SK-N-SH (cell line): ENCODE measurements around the gene C1GALT1. TPM values are rescaled to one million over a fixed set of nuclear protein-coding genes. Genes with fewer than 3 reads are reported as not detected.

ENCODE experiments used
- CTCF ChIA-PET: fragments of 300-600, 350-600 bp; formaldehyde crosslinking; extraction: SDS; loops from one replicate; lab custom pipeline; 2021; lab: Yijun Ruan, JAX
- POLR2A ChIA-PET: fragments of 350-600 bp; sonication (Branson Sonifier 250); formaldehyde crosslinking; extraction: SDS; loops from one replicate; lab custom pipeline; 2020; ENCODE audit warnings: antibody characterized with exemption, inconsistent platforms; lab: Yijun Ruan, JAX
- DNase-seq: peaks from one replicate; pipeline ENCODE4 v3.0.0; 2012
- H2AFZ ChIP-seq: fragments of 200-600 bp; sonication (generic); 2 replicates; pipeline ENCODE4 v1.8.1; 2016; ENCODE audit warnings: antibody characterized with exemption, mild to moderate bottlenecking, low read depth
- H3F3A ChIP-seq: fragments of 200-600 bp; sonication (generic); replicated peaks from 2 replicates; pipeline ENCODE3; 2016; ENCODE audit warnings: antibody characterized with exemption, mild to moderate bottlenecking; ENCODE audit not compliant: insufficient read depth
- H3K27ac ChIP-seq, 2 experiments: fragments of 200-500 bp in 1 of 2; fragments of 200-600 bp in 1 of 2; sonication (Bioruptor generic) in 1 of 2; sonication (generic), shearing (Covaris generic) in 1 of 2; 2 replicates each; pipeline versions ENCODE4 v1.5.1 to v1.6.1; 2014 to 2016; ENCODE audit warnings: low read depth in 2 of 2, inconsistent platforms in 1 of 2, low read length in 1 of 2, mild to moderate bottlenecking in 1 of 2, mixed read lengths in 1 of 2
- H3K27me3 ChIP-seq: fragments of 200-600 bp; sonication (generic), shearing (Covaris generic); 2 replicates; pipeline ENCODE4 v1.6.1; 2016; ENCODE audit warnings: mixed run types; ENCODE audit not compliant: insufficient read depth
- H3K36me3 ChIP-seq, 2 experiments: fragments of 200-500 bp in 1 of 2; fragments of 200-600 bp in 1 of 2; sonication (Bioruptor generic) in 1 of 2; sonication (generic) in 1 of 2; replicated peaks in 1 of 2; 2 replicates each; pipeline versions ENCODE3 to v1.5.1; 2014 to 2016; ENCODE audit warnings: low read length in 1 of 2, mild to moderate bottlenecking in 1 of 2; ENCODE audit not compliant: insufficient read depth in 2 of 2, control insufficient read depth in 1 of 2
- H3K4me1 ChIP-seq, 2 experiments: fragments of 200-500 bp in 1 of 2; fragments of 200-600 bp in 1 of 2; sonication (Bioruptor generic) in 1 of 2; sonication (generic), shearing (Covaris generic) in 1 of 2; 2 replicates each; pipeline versions ENCODE4 v1.5.1 to v1.6.1; 2014 to 2016; ENCODE audit warnings: low read depth in 1 of 2, low read length in 1 of 2, mixed run types in 1 of 2; ENCODE audit not compliant: insufficient read depth in 2 of 2, control insufficient read depth in 1 of 2
- H3K4me2 ChIP-seq: fragments of 200-600 bp; sonication (generic), shearing (Covaris generic); 2 replicates; pipeline ENCODE4 v1.6.1; 2017; ENCODE audit warnings: mixed run types
- H3K4me3 ChIP-seq, 2 experiments: fragments of 200-500 bp in 1 of 2; fragments of 200-600 bp in 1 of 2; sonication (Bioruptor generic) in 1 of 2; sonication (generic), shearing (Covaris generic) in 1 of 2; 2 replicates each; pipeline versions ENCODE4 v1.5.1 to v1.8.1; 2014 to 2016; ENCODE audit warnings: low read depth in 2 of 2, inconsistent platforms in 1 of 2, low read length in 1 of 2, mild to moderate bottlenecking in 1 of 2, mixed read lengths in 1 of 2, moderate library complexity in 1 of 2
- H3K79me2 ChIP-seq: fragments of 200-600 bp; sonication (generic); 2 replicates; pipeline ENCODE4 v1.8.1; 2017; ENCODE audit warnings: mild to moderate bottlenecking; ENCODE audit not compliant: insufficient read depth
- H3K9ac ChIP-seq: fragments of 200-600 bp; sonication (generic); 2 replicates; pipeline ENCODE4 v1.6.1; 2017; ENCODE audit warnings: mixed run types
- H3K9me2 ChIP-seq: fragments of 200-600 bp; sonication (generic); 2 replicates; pipeline ENCODE4 v1.6.1; 2017; ENCODE audit warnings: mixed run types
- H3K9me3 ChIP-seq: fragments of 200-600 bp; sonication (generic); 2 replicates; pipeline ENCODE4 v1.6.1; 2017; ENCODE audit warnings: mixed run types, mild to moderate bottlenecking, moderate library complexity
- H4K20me1 ChIP-seq: fragments of 200-600 bp; sonication (generic); 2 replicates; pipeline ENCODE4 v1.6.1; 2017; ENCODE audit warnings: mild to moderate bottlenecking, mixed run types; ENCODE audit not compliant: insufficient read depth
- ELF1 ChIP-seq: IDR thresholded peaks from 2 replicates; pipeline ENCODE4 v1.4.0; 2012
- EZH2phosphoT487 ChIP-seq: fragments of 200-600 bp; sonication (generic); IDR thresholded peaks from 2 replicates; pipeline ENCODE4 v1.6.1; 2017; ENCODE audit warnings: low read depth, mixed run types, mild to moderate bottlenecking, antibody characterized with exemption, moderate library complexity, borderline replicate concordance
- FOSL2 ChIP-seq: IDR thresholded peaks from 2 replicates; pipeline ENCODE4 v1.4.0; 2012; ENCODE audit warnings: low read depth, mild to moderate bottlenecking, moderate library complexity, borderline replicate concordance
- GABPA ChIP-seq: IDR thresholded peaks from 2 replicates; pipeline ENCODE4 v1.4.0; 2012; ENCODE audit warnings: low read depth, mild to moderate bottlenecking
- JUND ChIP-seq: IDR thresholded peaks from 2 replicates; pipeline ENCODE4 v1.4.0; 2012
- MXI1 ChIP-seq: IDR thresholded peaks from 2 replicates; pipeline ENCODE4 v1.6.1; 2012; ENCODE audit warnings: mild to moderate bottlenecking, low read depth, low read length, improper control_type of control experiment
- NRF1 ChIP-seq: IDR thresholded peaks from 2 replicates; pipeline ENCODE4 v1.6.1; 2012; ENCODE audit warnings: low read depth, mild to moderate bottlenecking, low read length
- POLR2AphosphoS5 ChIP-seq: IDR thresholded peaks from 2 replicates; pipeline ENCODE4 v1.6.1; 2012; ENCODE audit warnings: low read depth, low read length
- RAD21 ChIP-seq: IDR thresholded peaks from 2 replicates; pipeline ENCODE4 v1.6.1; 2012; ENCODE audit warnings: mild to moderate bottlenecking, low read length
- RCOR1 ChIP-seq: fragments of 150-350 bp; IDR thresholded peaks from 2 replicates; pipeline ENCODE4 v1.6.1; 2017; ENCODE audit warnings: antibody characterized with exemption, low read length
- RXRA ChIP-seq: IDR thresholded peaks from 2 replicates; pipeline ENCODE4 v1.4.0; 2012; ENCODE audit warnings: low read depth, mild to moderate bottlenecking, borderline replicate concordance
- SMC3 ChIP-seq: IDR thresholded peaks from 2 replicates; pipeline ENCODE4 v1.6.1; 2012; ENCODE audit warnings: low read depth, low read length, improper control_type of control experiment
- TCF12 ChIP-seq: IDR thresholded peaks from 2 replicates; pipeline ENCODE4 v1.4.0; 2012
- TEAD4 ChIP-seq: IDR thresholded peaks from 2 replicates; pipeline ENCODE4 v1.4.0; 2012; ENCODE audit warnings: mild to moderate bottlenecking, borderline replicate concordance; ENCODE audit not compliant: insufficient read depth
- WGBS: methylation state at CpG from one replicate; pipeline ENCODE4 v1.1.6; 2017; ENCODE audit warnings: low lambda C conversion rate; 5-methylcytosine and 5-hydroxymethylcytosine counted together
- polyA plus RNA-seq, 3 experiments: library from polyadenylated mRNA; depleted of rRNA; stranded (reverse); fragments of >200 nt; gene quantifications; 2 replicates each; pipeline ENCODE4 v1.2.3, GENCODE V29; 2012
- TF ChIP-seq, protein P1 (sequence below): IDR thresholded peaks from 2 replicates; pipeline ENCODE4 v1.4.0; 2012; ENCODE audit warnings: low read depth, borderline replicate concordance
- TF ChIP-seq, protein P2 (sequence below): IDR thresholded peaks from 2 replicates; pipeline ENCODE4 v1.4.0; 2012; ENCODE audit warnings: low read depth, borderline replicate concordance
- TF ChIP-seq, protein P3 (sequence below): fragments of 150-350 bp; IDR thresholded peaks from 2 replicates; pipeline ENCODE4 v1.6.1; 2017; ENCODE audit warnings: antibody characterized with exemption, low read length, low read depth, borderline replicate concordance
- TF ChIP-seq, protein P4 (sequence below): fragments of 150-350 bp; IDR thresholded peaks from 2 replicates; pipeline ENCODE4 v1.6.1; 2016; ENCODE audit warnings: mild to moderate bottlenecking, low read depth, low read length

Gene C1GALT1
- polyA plus RNA-seq, 1 of the 3 experiments (the other 2 are of a cell fraction): 15.2 TPM

DNA sequence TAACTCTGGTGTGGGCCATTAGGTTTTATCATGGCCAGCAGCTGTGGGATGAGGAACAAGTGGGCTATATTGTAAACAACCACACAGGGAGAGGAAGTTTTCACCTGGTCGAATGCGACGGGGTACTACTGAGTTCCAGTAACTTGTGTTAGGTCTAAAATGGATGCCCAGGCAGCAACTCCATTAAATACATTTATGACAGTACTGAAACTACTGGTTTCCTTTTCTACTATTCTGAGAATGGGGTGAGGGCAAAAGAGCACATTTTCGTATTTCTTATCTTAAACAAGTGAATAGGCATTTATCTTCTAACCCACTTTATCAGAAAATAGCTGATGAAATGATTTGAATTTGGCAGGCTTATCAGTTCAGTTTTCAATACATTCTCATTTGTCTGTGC, 109.7 kb downstream of the C1GALT1 start:
- ChIA-PET POLR2A (no interaction called here), CTCF (interaction anchor here (0.6 kb wide), 1 partner anchor 109 kb away, joined by 4 read pairs; no protein-coding TSS in a partner anchor)
- no peak for DNase-seq
- Histone ChIP-seq H3K4me1 (no peaks in the 10 kb centered on the region), H3K9ac (no peak overlapping the region), H2AFZ (no peak overlapping the region), H3K4me3 (no peak overlapping the region), H3K9me3 (no peaks in the 10 kb centered on the region), H4K20me1 (no peaks in the 10 kb centered on the region), H3K27ac (no peak overlapping the region), H3K4me2 (no peak overlapping the region), H3K79me2 (no peaks in the 10 kb centered on the region), H3F3A (no peaks in the 10 kb centered on the region), H3K36me3 (no peaks in the 10 kb centered on the region), H3K27me3 (no peaks in the 10 kb centered on the region), H3K9me2 (no peaks in the 10 kb centered on the region)
- 57% methylated on average over 4 of the region's 4 CpGs for WGBS
- no peak for TF ChIP-seq FOSL2
- no peak for TF ChIP-seq RAD21
- TF ChIP-seq POLR2AphosphoS5: no peak
- no peak for TF ChIP-seq TEAD4
- no peak for TF ChIP-seq RCOR1
- no peak for TF ChIP-seq EZH2phosphoT487
- TF ChIP-seq, protein P1, sequence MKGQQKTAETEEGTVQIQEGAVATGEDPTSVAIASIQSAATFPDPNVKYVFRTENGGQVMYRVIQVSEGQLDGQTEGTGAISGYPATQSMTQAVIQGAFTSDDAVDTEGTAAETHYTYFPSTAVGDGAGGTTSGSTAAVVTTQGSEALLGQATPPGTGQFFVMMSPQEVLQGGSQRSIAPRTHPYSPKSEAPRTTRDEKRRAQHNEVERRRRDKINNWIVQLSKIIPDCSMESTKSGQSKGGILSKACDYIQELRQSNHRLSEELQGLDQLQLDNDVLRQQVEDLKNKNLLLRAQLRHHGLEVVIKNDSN: no peak
- TF ChIP-seq GABPA: no peak
- TF ChIP-seq MXI1: no peak

DNA sequence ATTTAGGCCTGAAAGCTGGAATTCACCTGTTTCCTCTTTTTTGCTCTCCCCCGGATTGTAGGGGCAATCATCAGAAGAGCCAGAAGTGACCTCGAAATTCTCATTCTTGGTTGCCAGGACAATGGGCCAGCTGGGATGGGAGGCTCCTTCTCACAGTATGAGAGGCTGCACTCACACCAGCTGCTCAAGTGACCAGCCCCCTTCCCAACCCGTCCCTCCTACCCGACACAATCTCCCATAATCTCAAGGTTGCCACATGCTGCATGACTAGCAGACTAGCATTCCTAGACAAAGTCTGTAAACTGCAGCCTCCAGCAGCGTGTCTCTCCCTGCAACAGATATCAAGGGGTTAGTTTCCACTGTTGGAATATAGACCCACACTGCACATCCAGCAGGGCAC, 110.3 kb downstream of the C1GALT1 start:
- H2AFZ ChIP-seq: no peak overlapping the region
- CTCF ChIA-PET: no interaction called here

DNA sequence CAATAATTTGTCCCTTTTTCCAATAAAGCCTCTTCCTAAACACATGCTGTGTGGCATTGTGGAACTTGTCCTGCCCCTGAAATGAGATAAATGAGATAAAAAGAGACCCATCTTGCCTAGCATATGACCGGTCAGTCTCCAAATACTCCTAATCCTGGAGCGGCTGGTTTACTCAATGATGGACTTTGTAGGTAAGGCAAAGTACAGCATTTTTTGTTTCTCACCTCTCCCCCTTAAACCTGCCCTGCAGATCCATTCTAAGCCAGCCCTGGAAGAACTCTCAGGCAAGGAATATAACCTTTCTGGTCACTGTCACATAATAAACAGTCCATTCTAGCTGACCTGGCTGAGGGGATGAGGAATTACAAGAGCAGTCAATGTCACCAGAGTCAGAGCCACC, 110.7 kb downstream of the C1GALT1 start:
- CTCF ChIA-PET: interaction anchor here (1.0 kb wide), 1 partner anchor 9 kb away, joined by 4 read pairs; no protein-coding TSS in a partner anchor
- H3K9me2 ChIP-seq: no peaks in the 10 kb centered on the region
- TF ChIP-seq SMC3 (no peak), TCF12 (no peak), NRF1 (no peak), MXI1 (no peak), JUND (no peak), RXRA (no peak), POLR2AphosphoS5 (no peak), ELF1 (no peak)
- TF ChIP-seq, protein P2, sequence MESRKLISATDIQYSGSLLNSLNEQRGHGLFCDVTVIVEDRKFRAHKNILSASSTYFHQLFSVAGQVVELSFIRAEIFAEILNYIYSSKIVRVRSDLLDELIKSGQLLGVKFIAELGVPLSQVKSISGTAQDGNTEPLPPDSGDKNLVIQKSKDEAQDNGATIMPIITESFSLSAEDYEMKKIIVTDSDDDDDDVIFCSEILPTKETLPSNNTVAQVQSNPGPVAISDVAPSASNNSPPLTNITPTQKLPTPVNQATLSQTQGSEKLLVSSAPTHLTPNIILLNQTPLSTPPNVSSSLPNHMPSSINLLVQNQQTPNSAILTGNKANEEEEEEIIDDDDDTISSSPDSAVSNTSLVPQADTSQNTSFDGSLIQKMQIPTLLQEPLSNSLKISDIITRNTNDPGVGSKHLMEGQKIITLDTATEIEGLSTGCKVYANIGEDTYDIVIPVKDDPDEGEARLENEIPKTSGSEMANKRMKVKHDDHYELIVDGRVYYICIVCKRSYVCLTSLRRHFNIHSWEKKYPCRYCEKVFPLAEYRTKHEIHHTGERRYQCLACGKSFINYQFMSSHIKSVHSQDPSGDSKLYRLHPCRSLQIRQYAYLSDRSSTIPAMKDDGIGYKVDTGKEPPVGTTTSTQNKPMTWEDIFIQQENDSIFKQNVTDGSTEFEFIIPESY: no peak
- TF ChIP-seq, protein P3, sequence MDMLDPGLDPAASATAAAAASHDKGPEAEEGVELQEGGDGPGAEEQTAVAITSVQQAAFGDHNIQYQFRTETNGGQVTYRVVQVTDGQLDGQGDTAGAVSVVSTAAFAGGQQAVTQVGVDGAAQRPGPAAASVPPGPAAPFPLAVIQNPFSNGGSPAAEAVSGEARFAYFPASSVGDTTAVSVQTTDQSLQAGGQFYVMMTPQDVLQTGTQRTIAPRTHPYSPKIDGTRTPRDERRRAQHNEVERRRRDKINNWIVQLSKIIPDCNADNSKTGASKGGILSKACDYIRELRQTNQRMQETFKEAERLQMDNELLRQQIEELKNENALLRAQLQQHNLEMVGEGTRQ: no peak
- TF ChIP-seq, protein P4, sequence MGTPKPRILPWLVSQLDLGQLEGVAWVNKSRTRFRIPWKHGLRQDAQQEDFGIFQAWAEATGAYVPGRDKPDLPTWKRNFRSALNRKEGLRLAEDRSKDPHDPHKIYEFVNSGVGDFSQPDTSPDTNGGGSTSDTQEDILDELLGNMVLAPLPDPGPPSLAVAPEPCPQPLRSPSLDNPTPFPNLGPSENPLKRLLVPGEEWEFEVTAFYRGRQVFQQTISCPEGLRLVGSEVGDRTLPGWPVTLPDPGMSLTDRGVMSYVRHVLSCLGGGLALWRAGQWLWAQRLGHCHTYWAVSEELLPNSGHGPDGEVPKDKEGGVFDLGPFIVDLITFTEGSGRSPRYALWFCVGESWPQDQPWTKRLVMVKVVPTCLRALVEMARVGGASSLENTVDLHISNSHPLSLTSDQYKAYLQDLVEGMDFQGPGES: no peak
- TF ChIP-seq, protein P1: no peak

More for the DNA sequence above, 110.3 kb downstream of the C1GALT1 start:
- TF ChIP-seq POLR2AphosphoS5: no peak
- no peaks in the 10 kb centered on the region for H4K20me1 ChIP-seq
- no peaks in the 10 kb centered on the region for H3K27me3 ChIP-seq
- H3K9me2 ChIP-seq: no peaks in the 10 kb centered on the region
- DNase-seq: no peak
- H3K4me1 ChIP-seq: no peaks in the 10 kb centered on the region
- POLR2A ChIA-PET: no interaction called here
- no peak overlapping the region for H3K27ac ChIP-seq
- H3K36me3 ChIP-seq: no peaks in the 10 kb centered on the region
- H3K9me3 ChIP-seq: no peaks in the 10 kb centered on the region
- WGBS: 44% methylated on average over 5 of the region's 5 CpGs
- no peak overlapping the region for H3K4me2 ChIP-seq
- H3K4me3 ChIP-seq: no peak overlapping the region
- H3K79me2 ChIP-seq: no peaks in the 10 kb centered on the region
- no peaks in the 10 kb centered on the region for H3F3A ChIP-seq
- no peak overlapping the region for H3K9ac ChIP-seq

More for the DNA sequence above, 110.7 kb downstream of the C1GALT1 start:
- Histone ChIP-seq H2AFZ (no peak overlapping the region), H3F3A (no peaks in the 10 kb centered on the region), H3K9me3 (no peaks in the 10 kb centered on the region), H4K20me1 (no peaks in the 10 kb centered on the region), H3K27ac (no peak overlapping the region), H3K4me3 (no peak overlapping the region), H3K36me3 (no peaks in the 10 kb centered on the region), H3K4me1 (no peaks in the 10 kb centered on the region), H3K27me3 (no peaks in the 10 kb centered on the region), H3K9ac (no peak overlapping the region), H3K79me2 (no peaks in the 10 kb centered on the region), H3K4me2 (no peak overlapping the region)
- WGBS: 70% methylated on average over 2 of the region's 2 CpGs
- POLR2A ChIA-PET: no interaction called here
- no peak for DNase-seq
